AG10803 (cell line): ENCODE data around the gene GNG12.

Source experiments
- DNase-seq: peaks from one replicate; pipeline ENCODE4 v3.0.0; 2010; ENCODE audit warnings: low read depth
- H3K4me3 ChIP-seq: 2 replicates; pipeline ENCODE4 v1.5.1; 2011; ENCODE audit warnings: mild to moderate bottlenecking, low read length, control low read depth
- CTCF ChIP-seq: conservative IDR thresholded peaks from 2 replicates; pipeline ENCODE4 v1.5.1; 2011; ENCODE audit warnings: mild to moderate bottlenecking, low read length, control low read depth, inconsistent platforms

The GNG12 gene

GRCh38 chr1:67766141-67766978 lies 66.9 kb downstream of the GNG12 start:
- peak; percentile 72 for TF ChIP-seq CTCF
- peak overlapping the region; percentile 41 for H3K4me3 ChIP-seq
- DNase-seq = peak; percentile 82

GRCh38 chr1:67764633-67765032 lies 68.6 kb downstream of the GNG12 start:
- no peak for DNase-seq
- no peak for TF ChIP-seq CTCF
- no peak overlapping the region for H3K4me3 ChIP-seq

- no peak for DNase-seq
- H3K4me3 ChIP-seq = no peak overlapping the region
- no peak for TF ChIP-seq CTCF
Observed at GRCh38 chr1:67761730-67762129, 71.5 kb downstream of the GNG12 start.

- no peak overlapping the region for H3K4me3 ChIP-seq
- no peak for DNase-seq
- no peak for TF ChIP-seq CTCF
Observed at GRCh38 chr1:67761091-67761490, 72.2 kb downstream of the GNG12 start.

DNA sequence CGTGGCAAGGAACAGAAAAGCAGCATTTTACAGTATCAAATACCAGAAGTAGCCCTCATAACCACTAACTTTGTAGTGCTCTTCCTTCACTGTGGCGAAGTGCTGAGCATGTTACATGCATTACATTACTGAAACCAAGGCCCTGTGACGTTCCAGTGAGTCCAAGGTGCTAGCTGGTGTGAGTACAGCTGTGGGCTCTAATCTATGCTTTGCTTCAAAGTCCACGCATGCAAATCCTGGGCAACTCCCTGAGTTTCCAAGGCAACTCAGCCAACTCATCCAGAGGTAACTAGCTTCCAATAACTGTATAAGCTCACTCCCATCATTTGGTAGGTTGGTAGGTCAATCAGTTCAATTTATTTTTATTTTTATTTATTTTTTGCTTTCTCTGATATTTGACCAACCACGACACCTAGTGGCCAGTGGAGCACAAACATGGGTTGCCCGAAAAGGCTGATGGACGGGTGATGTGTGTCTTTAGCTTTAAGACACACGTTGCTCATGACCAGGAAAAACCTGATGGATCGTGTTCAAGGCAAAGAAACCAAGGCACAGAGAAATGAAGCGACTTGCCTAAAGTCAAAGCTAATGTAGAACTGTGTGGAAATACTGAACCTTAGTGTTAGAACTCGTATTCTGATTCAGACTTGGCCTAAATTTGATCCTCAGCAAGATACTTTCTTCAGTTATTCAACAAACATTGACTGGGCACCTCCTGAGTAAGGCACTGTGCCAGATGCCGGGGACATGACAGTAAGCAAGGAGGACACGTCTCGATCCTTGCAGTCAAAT lies 73.0 kb downstream of the GNG12 start:
- TF ChIP-seq CTCF = peak; percentile 88
- H3K4me3 ChIP-seq = no peak overlapping the region
- DNase-seq = peak; percentile 72

GRCh38 chr1:67759692-67760029 lies 73.6 kb downstream of the GNG12 start:
- no peak for TF ChIP-seq CTCF
- H3K4me3 ChIP-seq = no peak overlapping the region
- DNase-seq = peak; percentile 53

- DNase-seq = no peak
- no peak for TF ChIP-seq CTCF
- no peak overlapping the region for H3K4me3 ChIP-seq
Observed at GRCh38 chr1:67759066-67759465, 74.2 kb downstream of the GNG12 start.
